Vagina (tissue), 2 donors: ENCODE data around the gene B4GALT2.

Source experiments
- CTCF ChIP-seq, 3 experiments: fragments of 450-650 bp in 2 of 3; fragments of 200-600 bp in 1 of 3; sonication (generic) in 1 of 3; IDR thresholded peaks; one replicate each; pipeline ENCODE4 v1.5.1; 2017 to 2019; ENCODE audit warnings: antibody characterized with exemption in 3 of 3, mild to moderate bottlenecking in 2 of 3, moderate library complexity in 2 of 3
- POLR2AphosphoS5 ChIP-seq, 2 donors: sonication (generic); formaldehyde crosslinking; IDR thresholded peaks; one replicate each; pipeline ENCODE4 v1.9.0; 2017; ENCODE audit warnings: antibody characterized with exemption in 2 of 2, mild to moderate bottlenecking in 2 of 2, low read depth in 1 of 2; ENCODE audit not compliant: insufficient read depth in 1 of 2

GRCh38 chr1:43977376-43978263, 1.4 kb upstream of the B4GALT2 start:
- no peak for TF ChIP-seq CTCF (IDR thresholded peaks at IDR 0.05)
- TF ChIP-seq POLR2AphosphoS5 (IDR thresholded peaks at IDR 0.05; ENCODE audit: insufficient read depth in 1 of 2, low read depth in 1 of 2), result no peak
